ENCODE results near the gene VOPP1.
"Not testable (repeated sequence)": the region's sequence is repeated elsewhere in the genome, so short reads cannot be mapped to it uniquely, and the experiment has no call there.

The VOPP1 gene, protein sequence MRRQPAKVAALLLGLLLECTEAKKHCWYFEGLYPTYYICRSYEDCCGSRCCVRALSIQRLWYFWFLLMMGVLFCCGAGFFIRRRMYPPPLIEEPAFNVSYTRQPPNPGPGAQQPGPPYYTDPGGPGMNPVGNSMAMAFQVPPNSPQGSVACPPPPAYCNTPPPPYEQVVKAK

DNA sequence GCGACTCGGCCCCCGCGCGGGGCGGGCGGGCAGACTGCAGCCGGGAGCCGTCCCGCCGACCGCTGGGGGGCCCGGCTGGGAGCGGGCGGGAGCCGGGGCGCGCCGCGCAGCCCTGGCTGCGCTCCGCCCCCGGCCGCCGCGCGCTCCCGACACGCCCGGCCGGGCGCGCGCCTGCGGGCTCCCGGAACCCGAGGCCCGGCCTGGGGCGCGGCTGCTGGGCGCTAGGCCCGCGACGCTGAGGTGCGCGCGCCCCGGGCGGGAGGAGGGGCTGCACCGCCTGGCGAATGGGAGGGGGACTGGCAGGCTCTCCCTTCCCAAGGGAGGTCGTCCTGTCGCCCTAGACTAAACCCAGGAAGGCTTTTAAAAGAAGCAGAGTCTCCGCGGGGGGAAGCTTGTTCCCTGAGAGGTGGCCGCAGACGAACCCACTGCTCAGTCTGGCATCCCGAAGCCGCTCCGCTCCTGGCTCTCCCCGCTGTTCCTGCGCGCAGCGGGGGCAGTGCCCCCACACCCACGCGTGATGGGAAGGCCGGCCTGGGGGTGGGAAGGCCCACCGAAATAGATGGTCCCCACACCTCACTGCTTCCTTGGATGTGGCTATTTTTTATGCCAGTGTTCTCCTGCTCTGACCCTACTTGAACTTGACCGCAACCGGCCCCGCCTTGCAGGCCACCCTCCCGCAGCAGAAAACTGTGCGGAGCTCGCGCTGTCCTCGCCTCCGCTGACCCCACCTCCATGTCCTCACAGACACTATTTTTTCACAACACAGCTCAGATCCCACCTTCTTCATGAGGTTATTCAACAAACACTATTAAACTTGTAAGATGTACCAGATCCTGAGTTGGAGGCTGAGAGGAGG, at the start of gene VOPP1:
Gene VOPP1 (minus strand): TSS at position 125 of the 856 bp plus-strand sequence. CDS start 178 bp downstream, outside the sequence.
- no peak for DNase-seq (ENCODE audit: low read depth, low spot score)

- DNase-seq (ENCODE audit: low read depth, low spot score): no peak
Measured at GRCh38 chr7:55618913-55619312, 46.6 kb upstream of the VOPP1 start.

GRCh38 chr7:55614365-55615064, 42.2 kb upstream of the VOPP1 start:
- DNase-seq (ENCODE audit: low read depth, low spot score): not testable (repeated sequence)

DNA sequence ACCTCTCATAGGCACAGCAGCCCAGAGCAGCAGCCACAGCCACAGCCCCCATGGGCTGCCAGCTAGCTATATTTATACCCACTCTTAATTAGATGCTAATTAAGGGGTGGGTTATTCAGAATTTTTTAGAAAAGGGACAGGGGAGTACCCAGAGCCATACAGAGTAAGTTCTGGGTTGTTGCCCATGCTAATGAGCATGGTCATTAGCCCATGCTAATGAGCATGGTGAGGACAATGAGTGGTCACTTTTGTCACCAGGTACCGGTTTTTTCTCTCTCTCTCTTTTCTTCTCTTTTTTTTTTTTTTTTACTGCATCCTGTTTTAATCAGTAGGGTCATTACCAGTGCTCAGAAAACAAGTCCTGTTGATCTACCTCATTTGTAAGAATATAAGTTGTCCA, 37.4 kb upstream of the VOPP1 start:
- not testable (repeated sequence) for DNase-seq (ENCODE audit: low read depth, low spot score)

GRCh38 chr7:55605661-55606060, 33.4 kb upstream of the VOPP1 start:
- DNase-seq (ENCODE audit: low read depth, low spot score): not testable (repeated sequence)

DNA sequence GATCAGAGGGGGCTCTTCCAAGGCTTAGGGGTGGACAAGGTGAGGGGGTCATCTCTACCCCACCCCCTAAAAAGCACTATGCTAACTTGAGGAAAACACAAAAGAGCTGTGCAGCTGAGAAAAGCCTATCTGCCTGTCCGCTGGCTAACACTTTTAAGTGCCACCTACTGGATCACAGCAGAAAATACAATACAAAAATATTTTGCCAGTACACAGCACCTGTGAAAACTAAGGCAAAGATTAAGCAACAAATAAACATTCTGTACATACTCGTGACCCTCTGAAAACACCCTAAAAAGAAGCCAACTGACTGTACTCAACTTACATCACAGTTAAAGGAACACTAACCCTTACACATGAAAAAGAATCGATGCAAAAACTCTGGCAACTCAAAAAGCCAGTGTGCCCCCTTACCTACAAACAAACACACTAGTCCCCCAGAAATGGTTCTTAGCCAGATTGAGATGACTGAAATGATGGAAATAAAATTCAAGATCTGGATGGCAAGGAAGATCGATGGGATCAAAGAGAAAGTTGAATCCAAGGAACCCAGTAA, 25.7 kb upstream of the VOPP1 start:
- not testable (repeated sequence) for DNase-seq (ENCODE audit: low read depth, low spot score)

DNA sequence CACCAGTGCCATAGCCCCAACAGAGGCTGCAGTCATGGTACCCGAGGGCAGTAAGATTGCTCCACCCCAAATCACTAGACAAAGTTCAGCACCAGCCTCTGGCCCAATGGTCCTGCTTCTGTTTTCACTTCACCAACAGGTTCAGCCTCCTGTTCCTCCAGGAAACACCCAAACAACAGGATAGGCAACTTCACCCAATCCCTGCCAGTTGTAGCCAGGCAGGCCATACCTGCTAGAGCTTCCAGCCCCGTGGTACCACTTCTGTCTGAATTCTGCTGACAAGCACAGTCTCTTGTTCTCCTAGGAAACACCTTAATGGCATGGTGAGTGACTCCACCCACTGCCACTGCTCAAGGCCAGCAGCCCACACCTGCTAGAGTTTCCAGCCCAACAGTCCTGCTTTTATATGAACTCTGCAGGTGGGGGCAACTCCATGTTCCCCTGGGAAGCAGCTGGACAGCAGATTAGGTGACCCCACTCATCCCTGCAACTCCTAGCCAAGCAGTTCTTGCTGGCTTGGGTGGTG, 25.0 kb upstream of the VOPP1 start:
- DNase-seq (ENCODE audit: low read depth, low spot score): not testable (repeated sequence)

DNA sequence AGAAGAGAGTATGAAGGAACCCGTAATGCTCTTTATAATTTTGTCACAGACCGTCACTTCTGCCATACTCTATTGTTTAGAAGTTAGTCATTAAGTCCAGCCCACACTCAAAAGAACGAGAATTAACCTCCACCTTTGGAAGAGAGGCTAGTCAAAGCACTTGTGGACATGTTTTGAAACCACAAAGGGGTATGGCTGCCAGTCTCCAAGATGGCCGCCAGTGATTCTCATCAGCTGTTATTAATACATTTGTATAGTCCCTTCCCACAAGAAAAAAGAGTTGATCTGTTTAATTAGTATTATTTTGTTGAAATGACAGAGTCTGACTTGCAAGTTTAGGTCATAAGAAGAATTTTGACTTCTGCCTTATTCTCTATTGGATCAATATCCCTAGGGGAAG, 23.2 kb upstream of the VOPP1 start:
- no peak for DNase-seq (ENCODE audit: low read depth, low spot score)

- DNase-seq (ENCODE audit: low read depth, low spot score): no peak
Measured at GRCh38 chr7:55594870-55595269, 22.6 kb upstream of the VOPP1 start.

- DNase-seq (ENCODE audit: low read depth, low spot score): no peak
Measured at GRCh38 chr7:55594414-55594813, 22.1 kb upstream of the VOPP1 start.

- no peak for DNase-seq (ENCODE audit: low read depth, low spot score)
Measured at GRCh38 chr7:55593515-55594318, 21.4 kb upstream of the VOPP1 start.

DNA sequence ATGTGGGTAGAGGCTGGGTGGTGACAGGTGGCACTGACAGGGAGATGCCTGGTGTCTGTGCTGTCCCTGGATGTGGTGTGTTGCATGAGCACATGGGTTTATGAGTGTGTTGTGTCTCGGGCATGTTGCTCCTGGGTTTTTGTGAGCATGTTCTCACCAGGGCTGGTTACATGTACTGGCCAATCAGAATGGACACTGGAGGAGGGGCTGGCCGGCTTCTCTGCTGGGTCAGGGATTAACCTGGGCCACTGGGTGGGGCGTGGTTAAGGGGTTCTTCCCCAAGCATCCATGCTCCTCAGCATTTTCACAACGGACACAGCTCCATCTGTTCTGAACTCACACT, 20.8 kb upstream of the VOPP1 start:
- no peak for DNase-seq (ENCODE audit: low read depth, low spot score)

GRCh38 chr7:55592492-55592891, 20.2 kb upstream of the VOPP1 start:
- DNase-seq (ENCODE audit: low read depth, low spot score): no peak

GRCh38 chr7:55591282-55591931, 19.1 kb upstream of the VOPP1 start:
- DNase-seq (ENCODE audit: low read depth, low spot score): no peak

DNA sequence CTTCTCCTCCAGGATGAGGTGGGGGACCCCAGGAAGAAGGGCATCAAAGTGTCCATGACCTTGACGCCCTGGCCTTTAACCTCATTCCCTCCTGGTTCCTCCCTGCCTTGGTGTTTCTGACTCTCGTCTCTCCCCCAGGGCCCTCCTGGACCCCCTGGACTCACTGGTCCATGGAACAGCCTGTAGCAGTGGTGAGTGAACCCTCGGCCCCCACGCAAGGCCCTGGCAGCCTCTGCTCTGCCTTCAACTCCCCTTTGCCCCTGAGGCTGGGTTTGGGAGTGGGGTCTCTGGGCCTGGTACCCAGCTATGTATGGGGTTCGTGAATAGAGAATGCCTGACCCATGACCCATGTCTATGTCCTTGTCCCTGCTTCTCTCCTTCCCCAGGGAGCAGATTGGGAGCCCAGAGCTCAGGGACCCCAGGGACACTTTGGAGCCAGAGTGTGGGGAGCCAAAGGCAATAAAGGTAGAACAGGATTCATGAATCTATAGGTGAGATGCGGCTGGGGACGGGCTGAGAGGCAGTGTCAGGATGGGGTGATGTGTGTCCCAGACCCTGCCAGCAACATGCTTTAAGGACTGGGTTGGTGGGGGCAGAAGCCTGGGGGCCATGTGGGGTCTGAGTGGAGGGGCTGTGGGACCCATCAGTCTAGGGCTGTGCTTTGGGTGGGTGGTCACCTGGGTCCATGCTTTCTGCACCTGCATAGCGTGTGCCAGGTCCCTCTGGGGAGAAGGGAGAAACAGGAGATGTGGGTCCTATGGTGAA, 18.4 kb upstream of the VOPP1 start:
- no peak for DNase-seq (ENCODE audit: low read depth, low spot score)

DNA sequence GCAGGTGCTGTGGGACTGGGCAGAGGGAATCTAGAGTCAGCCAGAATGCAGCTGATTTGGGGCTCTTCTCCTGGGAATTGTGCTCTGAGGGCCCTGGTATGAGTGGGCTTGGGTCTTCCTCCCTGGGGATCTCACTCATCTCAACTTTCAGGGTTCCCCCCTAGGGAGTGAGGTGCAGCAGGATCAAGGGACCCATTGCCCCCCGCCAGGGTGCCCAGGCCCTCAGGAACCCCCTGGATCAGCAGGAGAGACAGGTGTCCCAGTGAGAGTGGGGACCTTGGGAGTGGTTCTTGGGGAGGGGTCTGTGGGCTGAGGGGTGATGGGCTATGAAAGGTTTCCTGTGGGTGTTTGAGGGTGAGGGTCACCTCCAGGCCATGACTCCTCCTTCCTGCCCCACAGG, 17.6 kb upstream of the VOPP1 start:
- DNase-seq (ENCODE audit: low read depth, low spot score): no peak

GRCh38 chr7:55588976-55589604, 16.8 kb upstream of the VOPP1 start:
- DNase-seq (ENCODE audit: low read depth, low spot score): no peak

DNA sequence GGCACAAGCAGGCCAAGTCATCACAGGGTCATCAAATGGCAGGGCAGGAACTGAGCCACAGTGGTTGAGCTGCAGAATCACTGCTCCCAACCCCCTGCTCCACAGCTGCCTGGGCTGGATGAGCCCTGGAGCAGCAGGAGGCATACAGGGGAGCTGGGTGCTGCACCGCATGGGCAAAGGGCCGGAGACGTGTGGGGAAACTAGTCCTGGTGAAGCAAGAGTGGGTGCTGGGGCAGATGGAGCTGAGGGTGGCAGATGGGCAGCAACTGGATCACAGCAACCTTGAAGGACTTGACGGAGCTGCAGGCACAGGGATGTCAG, 16.0 kb upstream of the VOPP1 start:
- no peak for DNase-seq (ENCODE audit: low read depth, low spot score)

DNA sequence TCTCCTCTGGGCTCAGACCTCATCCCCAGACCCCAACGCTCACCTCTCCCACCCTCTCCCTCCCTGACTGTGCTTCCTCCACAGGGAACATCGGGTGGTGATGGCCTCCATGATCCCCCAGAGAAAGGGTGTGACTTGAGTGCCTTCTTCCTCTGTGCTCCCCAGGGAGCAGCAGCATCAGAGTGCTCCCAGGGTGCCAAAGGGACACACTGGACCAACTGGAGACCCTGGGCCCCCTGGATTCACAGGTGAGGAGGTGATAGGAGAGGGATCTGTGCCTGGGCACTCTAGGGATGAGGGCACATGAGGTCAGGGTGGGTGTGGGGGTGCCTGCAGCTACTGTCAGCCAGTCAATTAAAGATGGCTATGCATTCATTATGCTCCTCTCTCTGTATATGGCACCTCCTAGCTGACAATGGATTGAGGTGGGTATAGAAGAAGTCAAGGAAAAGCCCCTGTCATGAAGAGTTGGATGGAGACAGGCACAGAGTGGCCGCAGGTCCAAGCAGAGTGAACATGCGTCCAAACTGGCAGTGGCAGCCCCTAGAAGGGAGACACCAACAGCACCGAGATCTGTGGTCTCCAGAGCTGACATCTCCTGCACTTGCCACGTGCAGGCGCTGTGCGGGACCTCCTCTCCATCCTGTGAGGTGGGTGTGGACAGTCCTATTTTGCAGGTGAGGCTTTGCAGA, 15.5 kb upstream of the VOPP1 start:
- DNase-seq (ENCODE audit: low read depth, low spot score): no peak

Data from iPS DF 19.7 (cell line).